Esophagus squamous epithelium (tissue), 4 donors: ENCODE data around the gene AATK.

Source experiments
- POLR2A ChIP-seq, 4 donors: fragments of 450-650 bp; IDR thresholded peaks; one replicate each; pipeline ENCODE4 v1.6.1; 2017; ENCODE audit warnings: antibody characterized with exemption in 4 of 4, mild to moderate bottlenecking in 4 of 4, moderate library complexity in 3 of 4
- TF ChIP-seq, protein P1 (sequence below), 6 experiments: fragments of 450-650 bp in 4 of 6; fragments of 200-600 bp in 2 of 6; sonication (generic) in 2 of 6; IDR thresholded peaks; one replicate each; pipeline ENCODE4 v1.5.1; 2016 to 2019; ENCODE audit warnings: antibody characterized with exemption in 6 of 6, mild to moderate bottlenecking in 4 of 6, moderate library complexity in 4 of 6

DNA sequence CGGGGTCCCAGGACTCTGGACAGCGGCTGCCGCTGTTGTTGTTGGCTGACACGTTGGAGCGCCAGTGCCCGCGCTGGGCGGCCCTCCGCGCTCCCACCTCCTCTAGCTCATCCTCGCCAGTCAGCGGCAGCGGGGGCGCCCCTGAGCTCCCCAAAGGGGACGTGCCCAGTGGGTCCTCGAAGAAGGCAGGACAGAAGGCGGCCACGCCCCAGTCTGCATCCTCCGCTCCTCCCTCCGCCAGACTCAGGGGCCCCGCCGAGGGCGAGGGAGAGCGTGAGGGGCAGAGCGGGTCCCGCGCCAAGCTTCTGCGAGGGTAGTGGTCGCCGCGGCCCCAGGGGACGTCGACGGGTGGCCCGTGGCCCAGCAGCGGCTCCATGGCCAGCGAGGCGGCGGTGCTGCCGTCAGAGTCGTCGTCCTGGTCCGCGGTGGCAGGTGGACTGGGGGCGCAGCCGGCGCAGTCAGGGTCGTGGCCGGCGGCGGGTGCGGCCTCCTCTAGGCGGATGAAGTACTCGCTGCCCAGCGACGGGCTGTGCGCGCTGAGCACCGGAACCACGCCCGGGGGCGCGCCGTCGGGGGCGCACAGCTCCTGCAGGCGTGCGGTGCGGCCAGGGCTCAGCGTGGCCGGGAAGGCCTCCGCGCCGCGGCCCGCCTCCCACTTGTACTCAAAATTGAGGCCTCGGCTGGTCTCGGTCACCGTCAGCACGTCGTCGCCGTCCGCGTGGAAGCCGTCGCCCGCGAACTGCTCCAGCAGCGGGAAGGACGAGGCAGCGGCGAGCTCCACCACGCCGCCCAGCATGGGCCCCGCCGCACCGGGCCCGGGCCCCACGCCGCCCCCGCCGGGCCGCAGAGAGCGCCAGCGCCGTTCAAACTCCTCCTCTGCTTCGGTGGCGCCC is 43.9 kb downstream of the AATK start:
- TF ChIP-seq, protein P1, sequence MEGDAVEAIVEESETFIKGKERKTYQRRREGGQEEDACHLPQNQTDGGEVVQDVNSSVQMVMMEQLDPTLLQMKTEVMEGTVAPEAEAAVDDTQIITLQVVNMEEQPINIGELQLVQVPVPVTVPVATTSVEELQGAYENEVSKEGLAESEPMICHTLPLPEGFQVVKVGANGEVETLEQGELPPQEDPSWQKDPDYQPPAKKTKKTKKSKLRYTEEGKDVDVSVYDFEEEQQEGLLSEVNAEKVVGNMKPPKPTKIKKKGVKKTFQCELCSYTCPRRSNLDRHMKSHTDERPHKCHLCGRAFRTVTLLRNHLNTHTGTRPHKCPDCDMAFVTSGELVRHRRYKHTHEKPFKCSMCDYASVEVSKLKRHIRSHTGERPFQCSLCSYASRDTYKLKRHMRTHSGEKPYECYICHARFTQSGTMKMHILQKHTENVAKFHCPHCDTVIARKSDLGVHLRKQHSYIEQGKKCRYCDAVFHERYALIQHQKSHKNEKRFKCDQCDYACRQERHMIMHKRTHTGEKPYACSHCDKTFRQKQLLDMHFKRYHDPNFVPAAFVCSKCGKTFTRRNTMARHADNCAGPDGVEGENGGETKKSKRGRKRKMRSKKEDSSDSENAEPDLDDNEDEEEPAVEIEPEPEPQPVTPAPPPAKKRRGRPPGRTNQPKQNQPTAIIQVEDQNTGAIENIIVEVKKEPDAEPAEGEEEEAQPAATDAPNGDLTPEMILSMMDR (IDR thresholded peaks at IDR 0.05) = no peak
- no peak for TF ChIP-seq POLR2A (IDR thresholded peaks at IDR 0.05)
